ENCODE measurements around the gene PTPRN2. TPM values are rescaled to one million over a fixed set of nuclear protein-coding genes. Genes with fewer than 3 reads are reported as not detected.

PTPRN2 gene
- polyA plus RNA-seq, 1 of the 3 experiments (the other 2 are of a cell fraction) = 4.0 TPM

DNA sequence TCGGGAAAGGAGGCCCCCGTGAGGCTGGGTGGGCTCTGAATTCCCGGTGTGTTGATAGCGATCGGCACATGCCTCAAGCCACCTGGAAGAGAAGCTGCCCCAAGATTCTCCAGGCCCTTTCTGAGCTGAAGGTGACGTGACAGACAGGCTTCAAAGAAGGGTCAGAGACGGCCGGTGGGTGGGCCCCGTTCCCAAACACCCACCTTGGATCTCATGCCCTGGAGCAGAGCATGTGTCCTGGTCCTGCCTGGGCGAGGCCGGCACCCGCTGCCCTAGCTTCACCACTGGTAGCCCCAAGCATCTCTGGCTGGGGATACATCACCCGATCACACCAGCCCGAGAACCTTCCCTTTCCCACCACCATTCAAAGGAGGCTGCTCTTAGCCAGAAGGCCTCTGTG is 851.8 kb downstream of the PTPRN2 start (continued):
- TF ChIP-seq, protein P1, sequence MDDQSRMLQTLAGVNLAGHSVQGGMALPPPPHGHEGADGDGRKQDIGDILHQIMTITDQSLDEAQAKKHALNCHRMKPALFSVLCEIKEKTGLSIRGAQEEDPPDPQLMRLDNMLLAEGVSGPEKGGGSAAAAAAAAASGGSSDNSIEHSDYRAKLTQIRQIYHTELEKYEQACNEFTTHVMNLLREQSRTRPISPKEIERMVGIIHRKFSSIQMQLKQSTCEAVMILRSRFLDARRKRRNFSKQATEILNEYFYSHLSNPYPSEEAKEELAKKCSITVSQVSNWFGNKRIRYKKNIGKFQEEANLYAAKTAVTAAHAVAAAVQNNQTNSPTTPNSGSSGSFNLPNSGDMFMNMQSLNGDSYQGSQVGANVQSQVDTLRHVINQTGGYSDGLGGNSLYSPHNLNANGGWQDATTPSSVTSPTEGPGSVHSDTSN (IDR thresholded peaks at IDR 0.05) = no peak
- TF ChIP-seq FOXM1 (IDR thresholded peaks at IDR 0.05; ENCODE audit: low read depth) (no peak), CHD2 (IDR thresholded peaks at IDR 0.05; ENCODE audit: low read length, partially characterized antibody) (no peak), FOSL2 (IDR thresholded peaks at IDR 0.05; ENCODE audit: borderline replicate concordance, low read depth) (no peak), TAF1 (IDR thresholded peaks at IDR 0.05; ENCODE audit: borderline replicate concordance, low read depth, low read length) (no peak), TEAD4 (IDR thresholded peaks at IDR 0.05; ENCODE audit: borderline replicate concordance, insufficient read depth) (no peak), RAD21 (IDR thresholded peaks at IDR 0.05; ENCODE audit: low read length) (no peak), YY1 (IDR thresholded peaks at IDR 0.05; ENCODE audit: low read depth) (no peak)
- TF ChIP-seq, protein P2, sequence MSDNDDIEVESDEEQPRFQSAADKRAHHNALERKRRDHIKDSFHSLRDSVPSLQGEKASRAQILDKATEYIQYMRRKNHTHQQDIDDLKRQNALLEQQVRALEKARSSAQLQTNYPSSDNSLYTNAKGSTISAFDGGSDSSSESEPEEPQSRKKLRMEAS (IDR thresholded peaks at IDR 0.05; ENCODE audit: low read depth) = no peak
- TF ChIP-seq, protein P3, sequence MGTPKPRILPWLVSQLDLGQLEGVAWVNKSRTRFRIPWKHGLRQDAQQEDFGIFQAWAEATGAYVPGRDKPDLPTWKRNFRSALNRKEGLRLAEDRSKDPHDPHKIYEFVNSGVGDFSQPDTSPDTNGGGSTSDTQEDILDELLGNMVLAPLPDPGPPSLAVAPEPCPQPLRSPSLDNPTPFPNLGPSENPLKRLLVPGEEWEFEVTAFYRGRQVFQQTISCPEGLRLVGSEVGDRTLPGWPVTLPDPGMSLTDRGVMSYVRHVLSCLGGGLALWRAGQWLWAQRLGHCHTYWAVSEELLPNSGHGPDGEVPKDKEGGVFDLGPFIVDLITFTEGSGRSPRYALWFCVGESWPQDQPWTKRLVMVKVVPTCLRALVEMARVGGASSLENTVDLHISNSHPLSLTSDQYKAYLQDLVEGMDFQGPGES (IDR thresholded peaks at IDR 0.05; ENCODE audit: low read depth, low read length) = no peak

DNA sequence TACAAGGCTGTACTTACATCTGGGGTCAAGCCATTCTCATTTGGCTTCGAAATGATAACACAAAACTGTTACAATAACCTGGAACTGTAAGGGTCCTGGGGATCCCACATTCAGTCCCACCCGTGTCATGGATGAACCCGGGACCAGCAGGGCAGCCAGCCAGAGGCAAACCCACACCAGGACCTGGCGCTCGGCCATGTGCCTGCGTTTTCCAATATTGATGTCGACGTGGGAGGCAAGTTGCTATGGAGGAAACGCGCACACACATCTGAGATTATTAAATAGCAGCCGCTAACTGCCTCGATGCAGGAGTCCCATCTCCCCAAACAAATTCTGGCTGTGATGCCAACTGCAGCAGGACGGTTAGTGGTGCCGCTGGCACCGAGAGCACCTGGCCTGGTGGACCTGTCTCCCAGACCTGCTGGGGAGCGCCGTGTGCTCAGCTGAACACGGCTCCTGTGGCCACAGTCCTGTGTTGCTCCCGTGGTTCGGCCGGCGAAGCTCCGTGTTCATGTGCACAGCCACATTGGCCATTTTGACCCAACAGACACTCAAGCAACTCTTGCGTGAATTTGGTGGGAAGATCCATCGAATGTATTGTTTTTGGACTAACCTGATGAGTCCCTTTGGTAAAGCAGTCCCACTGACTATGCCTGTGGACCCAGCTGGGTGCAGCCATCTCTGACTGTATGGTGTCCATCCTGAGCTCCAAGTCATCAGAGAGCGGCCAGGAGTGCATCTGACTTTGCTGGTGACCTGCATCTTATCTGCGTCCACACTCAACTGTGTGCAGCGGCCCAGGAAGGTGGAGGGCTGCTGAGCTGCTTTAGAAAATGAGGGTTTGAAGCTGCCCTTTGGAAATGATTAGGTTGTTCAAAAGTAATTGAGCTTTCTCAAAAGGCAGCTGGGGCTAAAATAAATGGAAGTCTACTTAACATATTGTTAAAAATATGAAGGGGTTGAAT is 852.7 kb downstream of the PTPRN2 start:
- Histone ChIP-seq H3K4me3 (ENCODE audit: low read depth in 2 of 2, low read length in 1 of 2) (no peak overlapping the region), H3K4me1 (ENCODE audit: control insufficient read depth in 1 of 2, insufficient read depth in 2 of 2, low read depth in 1 of 2, low read length in 1 of 2) (peaks cover 0 to 6% of the 10 kb centered on the region in 2 experiments; a peak in 1 of 4 replicates), H3K36me3 (replicated peaks in 1 of 2; ENCODE audit: control insufficient read depth in 1 of 2, insufficient read depth in 2 of 2, low read length in 1 of 2) (no peaks in the 10 kb centered on the region), H3K4me2 (no peak overlapping the region), H4K20me1 (ENCODE audit: insufficient read depth) (no peaks in the 10 kb centered on the region), H2AFZ (ENCODE audit: low read depth) (no peak overlapping the region), H3K27ac (ENCODE audit: low read depth in 2 of 2, low read length in 1 of 2) (no peak overlapping the region), H3K9me3 (no peaks in the 10 kb centered on the region; the same call in 1 of the 2 replicates), H3F3A (replicated peaks; ENCODE audit: insufficient read depth) (no peaks in the 10 kb centered on the region), H3K9ac (no peak overlapping the region), H3K9me2 (no peaks in the 10 kb centered on the region), H3K27me3 (ENCODE audit: insufficient read depth) (no peaks in the 10 kb centered on the region), H3K79me2 (ENCODE audit: insufficient read depth) (no peaks in the 10 kb centered on the region)
- ChIA-PET POLR2A (no interaction called here), CTCF (no interaction called here)
- 52% methylated on average over 24 of the region's 28 CpGs for WGBS (ENCODE audit: low lambda C conversion rate)
- DNase-seq = no peak
- TF ChIP-seq SMC3 (IDR thresholded peaks at IDR 0.05; ENCODE audit: low read depth, low read length) (no peak), SIN3A (IDR thresholded peaks at IDR 0.05; ENCODE audit: borderline replicate concordance, low read depth, low read length) (no peak), ELF1 (IDR thresholded peaks at IDR 0.05) (no peak), FOSL2 (IDR thresholded peaks at IDR 0.05; ENCODE audit: borderline replicate concordance, low read depth) (no peak), GABPA (IDR thresholded peaks at IDR 0.05; ENCODE audit: low read depth) (no peak), RFX5 (IDR thresholded peaks at IDR 0.05; ENCODE audit: low read length) (no peak), FOXJ3 (CRISPR knock-in tag; IDR thresholded peaks at IDR 0.05) (no peak), TEAD4 (IDR thresholded peaks at IDR 0.05; ENCODE audit: borderline replicate concordance, insufficient read depth) (no peak), POLR2AphosphoS5 (IDR thresholded peaks at IDR 0.05; ENCODE audit: low read depth, low read length) (no peak), TCF12 (IDR thresholded peaks at IDR 0.05) (no peak), RCOR1 (IDR thresholded peaks at IDR 0.05; ENCODE audit: low read length) (no peak), RXRA (IDR thresholded peaks at IDR 0.05; ENCODE audit: borderline replicate concordance, low read depth) (no peak), FOXM1 (IDR thresholded peaks at IDR 0.05; ENCODE audit: low read depth) (no peak), MEF2A (IDR thresholded peaks at IDR 0.05; ENCODE audit: borderline replicate concordance, low read depth) (no peak)
- TF ChIP-seq, protein P4, sequence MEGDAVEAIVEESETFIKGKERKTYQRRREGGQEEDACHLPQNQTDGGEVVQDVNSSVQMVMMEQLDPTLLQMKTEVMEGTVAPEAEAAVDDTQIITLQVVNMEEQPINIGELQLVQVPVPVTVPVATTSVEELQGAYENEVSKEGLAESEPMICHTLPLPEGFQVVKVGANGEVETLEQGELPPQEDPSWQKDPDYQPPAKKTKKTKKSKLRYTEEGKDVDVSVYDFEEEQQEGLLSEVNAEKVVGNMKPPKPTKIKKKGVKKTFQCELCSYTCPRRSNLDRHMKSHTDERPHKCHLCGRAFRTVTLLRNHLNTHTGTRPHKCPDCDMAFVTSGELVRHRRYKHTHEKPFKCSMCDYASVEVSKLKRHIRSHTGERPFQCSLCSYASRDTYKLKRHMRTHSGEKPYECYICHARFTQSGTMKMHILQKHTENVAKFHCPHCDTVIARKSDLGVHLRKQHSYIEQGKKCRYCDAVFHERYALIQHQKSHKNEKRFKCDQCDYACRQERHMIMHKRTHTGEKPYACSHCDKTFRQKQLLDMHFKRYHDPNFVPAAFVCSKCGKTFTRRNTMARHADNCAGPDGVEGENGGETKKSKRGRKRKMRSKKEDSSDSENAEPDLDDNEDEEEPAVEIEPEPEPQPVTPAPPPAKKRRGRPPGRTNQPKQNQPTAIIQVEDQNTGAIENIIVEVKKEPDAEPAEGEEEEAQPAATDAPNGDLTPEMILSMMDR (IDR thresholded peaks at IDR 0.05) = no peak
- TF ChIP-seq, protein P5, sequence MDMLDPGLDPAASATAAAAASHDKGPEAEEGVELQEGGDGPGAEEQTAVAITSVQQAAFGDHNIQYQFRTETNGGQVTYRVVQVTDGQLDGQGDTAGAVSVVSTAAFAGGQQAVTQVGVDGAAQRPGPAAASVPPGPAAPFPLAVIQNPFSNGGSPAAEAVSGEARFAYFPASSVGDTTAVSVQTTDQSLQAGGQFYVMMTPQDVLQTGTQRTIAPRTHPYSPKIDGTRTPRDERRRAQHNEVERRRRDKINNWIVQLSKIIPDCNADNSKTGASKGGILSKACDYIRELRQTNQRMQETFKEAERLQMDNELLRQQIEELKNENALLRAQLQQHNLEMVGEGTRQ (IDR thresholded peaks at IDR 0.05; ENCODE audit: borderline replicate concordance, low read depth, low read length) = no peak
